Vagina (tissue), 2 donors: ENCODE results near the gene JUP.

Experiments
- CTCF ChIP-seq, 3 experiments: fragments of 450-650 bp in 2 of 3; fragments of 200-600 bp in 1 of 3; sonication (generic) in 1 of 3; IDR thresholded peaks; one replicate each; pipeline ENCODE4 v1.5.1; 2017 to 2019; ENCODE audit warnings: antibody characterized with exemption in 3 of 3, mild to moderate bottlenecking in 2 of 3, moderate library complexity in 2 of 3
- POLR2A ChIP-seq, 2 donors: fragments of 450-650 bp; IDR thresholded peaks; one replicate each; pipeline ENCODE4 v1.6.1; 2017; ENCODE audit warnings: antibody characterized with exemption in 2 of 2, mild to moderate bottlenecking in 2 of 2, moderate library complexity in 2 of 2

DNA sequence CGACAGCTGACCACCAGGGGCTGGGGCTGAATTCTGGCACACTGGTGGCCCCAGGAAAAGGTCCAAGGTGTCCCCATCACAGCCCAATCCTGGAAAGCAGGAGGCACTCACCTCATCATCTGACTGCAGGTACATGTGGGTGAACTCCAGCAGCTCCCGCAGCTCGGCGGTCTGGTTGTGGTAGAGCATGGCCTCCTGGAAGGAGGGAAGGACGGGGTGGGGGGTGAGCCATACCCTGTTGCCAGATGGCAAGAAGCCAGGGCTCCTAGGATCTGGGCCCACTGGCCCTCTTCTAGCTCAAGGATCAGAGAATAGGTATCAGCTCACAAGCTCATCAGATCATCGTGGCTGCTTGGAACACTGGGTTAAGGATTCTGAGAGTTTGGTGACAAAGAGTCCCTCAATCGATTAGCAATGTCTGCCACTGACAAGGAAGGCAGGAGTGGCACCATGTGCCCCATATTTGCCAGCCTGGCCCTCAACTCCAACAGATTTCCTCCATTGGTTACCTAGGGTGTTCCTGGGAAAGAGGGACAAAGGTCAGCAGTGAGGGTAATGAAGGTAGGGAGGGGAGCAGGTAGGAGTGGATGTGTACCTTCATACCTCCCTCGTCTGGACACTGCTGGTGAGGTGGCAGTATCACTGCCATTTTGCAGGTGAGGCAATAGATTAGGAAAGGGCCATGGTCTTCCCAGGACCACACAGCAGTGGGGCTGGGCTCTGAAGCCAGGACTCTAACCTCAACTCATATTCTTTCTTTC is 20.4 kb upstream of the JUP start:
- no peak for TF ChIP-seq POLR2A (IDR thresholded peaks at IDR 0.05)
- TF ChIP-seq CTCF (IDR thresholded peaks at IDR 0.05), result no peak
